ENCODE data around the gene PHACTR1.

PHACTR1 gene

GRCh38 chr6:12957321-12958051 lies 240.9 kb downstream of the PHACTR1 start:
- DNase-seq, result peak; percentile 80 to 89

- no peak for DNase-seq
These were observed 241.6 kb downstream of the PHACTR1 start for GRCh38 chr6:12958052-12958706.

GRCh38 chr6:12961761-12962160 lies 245.2 kb downstream of the PHACTR1 start:
- DNase-seq, result no peak

GRCh38 chr6:12962529-12962928 lies 246.0 kb downstream of the PHACTR1 start:
- no peak for DNase-seq

- DNase-seq, result peak in 1 of 2 donors; percentile 55
These were observed 246.4 kb downstream of the PHACTR1 start for GRCh38 chr6:12962987-12963386.

GRCh38 chr6:12963567-12963966 lies 247.0 kb downstream of the PHACTR1 start:
- no peak for DNase-seq

- peak; percentile 42 to 52 for DNase-seq
These were observed 251.1 kb downstream of the PHACTR1 start for GRCh38 chr6:12967686-12968085.

GRCh38 chr6:12968290-12968689 lies 251.7 kb downstream of the PHACTR1 start:
- DNase-seq, result no peak

GRCh38 chr6:12968839-12969558 lies 252.4 kb downstream of the PHACTR1 start:
- DNase-seq, result no peak

- no peak for DNase-seq
These were observed 253.4 kb downstream of the PHACTR1 start for GRCh38 chr6:12969966-12970365.

GRCh38 chr6:12973386-12973785 lies 256.8 kb downstream of the PHACTR1 start:
- DNase-seq, result no peak

GRCh38 chr6:12974551-12974950 lies 258.0 kb downstream of the PHACTR1 start:
- no peak for DNase-seq

- peak; percentile 34 for DNase-seq
These were observed 259.8 kb downstream of the PHACTR1 start for GRCh38 chr6:12976366-12976765.

GRCh38 chr6:12977206-12977605 lies 260.6 kb downstream of the PHACTR1 start:
- no peak for DNase-seq

GRCh38 chr6:12977806-12978205 lies 261.2 kb downstream of the PHACTR1 start:
- no peak for DNase-seq

GRCh38 chr6:12980741-12981140 lies 264.2 kb downstream of the PHACTR1 start:
- no peak for DNase-seq

- DNase-seq, result no peak
These were observed 268.2 kb downstream of the PHACTR1 start for GRCh38 chr6:12984776-12985175.

GRCh38 chr6:12987783-12988182 lies 271.2 kb downstream of the PHACTR1 start:
- DNase-seq, result no peak

GRCh38 chr6:12990162-12990561 lies 273.6 kb downstream of the PHACTR1 start:
- DNase-seq, result no peak

GRCh38 chr6:12991435-12991834 lies 274.9 kb downstream of the PHACTR1 start:
- no peak for DNase-seq

- DNase-seq, result no peak
These were observed 276.2 kb downstream of the PHACTR1 start for GRCh38 chr6:12992770-12993169.

GRCh38 chr6:12993283-12993898 lies 276.8 kb downstream of the PHACTR1 start:
- DNase-seq, result no peak

- no peak for DNase-seq
These were observed 278.9 kb downstream of the PHACTR1 start for GRCh38 chr6:12995419-12995818.

All from inflammatory macrophage treated with lipopolysaccharide for 1 hour (primary cell).